Liver (tissue), 9 donors: ENCODE measurements around the gene FABP3. TPM values are rescaled to one million over a fixed set of nuclear protein-coding genes. Genes with fewer than 3 reads are reported as not detected.

Source experiments
- DNase-seq: peaks from one replicate; pipeline ENCODE4 v3.0.0-alpha.2; 2017; ENCODE audit warnings: low spot score
- H3K27ac ChIP-seq, 2 donors: one replicate each; pipeline ENCODE4 v1.7.0; 2013; ENCODE audit warnings: inconsistent platforms in 2 of 2, low read length in 2 of 2, control low read depth in 1 of 2, low read depth in 1 of 2, mild to moderate bottlenecking in 1 of 2
- H3K27me3 ChIP-seq, 4 donors: one replicate each; pipeline versions ENCODE4 v1.6.1 to v1.7.0; 2013; ENCODE audit warnings: low read length in 3 of 4, inconsistent platforms in 1 of 4, mild to moderate bottlenecking in 1 of 4, moderate library complexity in 1 of 4; ENCODE audit not compliant: control insufficient read depth in 4 of 4, insufficient read depth in 4 of 4
- H3K36me3 ChIP-seq, 4 donors: one replicate each; pipeline versions ENCODE4 v1.6.1 to v1.7.0; 2013; ENCODE audit warnings: low read length in 3 of 4, mild to moderate bottlenecking in 3 of 4, low read depth in 1 of 4, moderate library complexity in 1 of 4; ENCODE audit not compliant: control insufficient read depth in 4 of 4, insufficient read depth in 3 of 4
- H3K4me1 ChIP-seq, 4 donors: one replicate each; pipeline versions ENCODE4 v1.6.1 to v1.7.0; 2013; ENCODE audit warnings: low read length in 3 of 4, mild to moderate bottlenecking in 3 of 4, moderate library complexity in 1 of 4; ENCODE audit not compliant: control insufficient read depth in 4 of 4, insufficient read depth in 4 of 4
- H3K4me3 ChIP-seq, 3 donors: one replicate each; pipeline versions ENCODE4 v1.6.1 to v1.7.0; 2013; ENCODE audit warnings: low read length in 3 of 3, control low read depth in 1 of 3, low read depth in 1 of 3, mild to moderate bottlenecking in 1 of 3
- H3K9ac ChIP-seq, 2 donors: one replicate each; pipeline ENCODE4 v1.7.0; 2013; ENCODE audit warnings: low read length in 2 of 2, mild to moderate bottlenecking in 2 of 2, moderate library complexity in 2 of 2, control low read depth in 1 of 2, low read depth in 1 of 2
- H3K9me3 ChIP-seq, 4 donors: one replicate each; pipeline versions ENCODE4 v1.6.1 to v1.7.0; 2013; ENCODE audit warnings: low read length in 3 of 4; ENCODE audit not compliant: control insufficient read depth in 4 of 4
- ATF3 ChIP-seq: IDR thresholded peaks from 2 replicates; pipeline ENCODE4 v1.6.1; 2016; ENCODE audit warnings: antibody characterized with exemption
- CTCF ChIP-seq: fragments of 150-350 bp; IDR thresholded peaks from 2 replicates; pipeline ENCODE4 v1.5.1; 2017; ENCODE audit warnings: improper control_type of control experiment, low read depth, low read length; ENCODE audit not compliant: missing input control
- EGR1 ChIP-seq, 2 donors: IDR thresholded peaks; 2 replicates each; pipeline ENCODE4 v1.6.1; 2016 to 2018; ENCODE audit warnings: antibody characterized with exemption in 2 of 2, low read depth in 2 of 2
- FOXA1 ChIP-seq: IDR thresholded peaks from 2 replicates; pipeline ENCODE4 v1.6.1; 2016; ENCODE audit warnings: antibody characterized with exemption
- FOXA2 ChIP-seq: IDR thresholded peaks from 2 replicates; pipeline ENCODE4 v1.6.1; 2016; ENCODE audit warnings: antibody characterized with exemption
- GABPA ChIP-seq, 2 donors: IDR thresholded peaks in 1 of 2; conservative IDR thresholded peaks in 1 of 2; 2 replicates each; pipeline ENCODE4 v1.6.1; 2016; ENCODE audit warnings: antibody characterized with exemption in 2 of 2, mild to moderate bottlenecking in 1 of 2, moderate library complexity in 1 of 2
- HNF4A ChIP-seq, 2 donors: conservative IDR thresholded peaks; 2 replicates each; pipeline ENCODE4 v1.6.1; 2016; ENCODE audit warnings: antibody characterized with exemption in 2 of 2, mild to moderate bottlenecking in 2 of 2
- HNF4G ChIP-seq: IDR thresholded peaks from 2 replicates; pipeline ENCODE4 v1.6.1; 2016; ENCODE audit warnings: antibody characterized with exemption
- JUND ChIP-seq, 2 donors: IDR thresholded peaks; 2 replicates each; pipeline ENCODE4 v1.6.1; 2016; ENCODE audit warnings: antibody characterized with exemption in 2 of 2
- NR2F2 ChIP-seq: IDR thresholded peaks from 2 replicates; pipeline ENCODE4 v1.6.1; 2016; ENCODE audit warnings: antibody characterized with exemption
- RAD21 ChIP-seq, 2 donors: IDR thresholded peaks; 2 replicates each; pipeline ENCODE4 v1.6.1; 2016; ENCODE audit warnings: antibody characterized with exemption in 2 of 2, mild to moderate bottlenecking in 2 of 2
- REST ChIP-seq: IDR thresholded peaks from 2 replicates; pipeline ENCODE4 v1.6.1; 2016; ENCODE audit warnings: antibody characterized with exemption, mild to moderate bottlenecking
- RXRA ChIP-seq, 2 donors: IDR thresholded peaks; 2 replicates each; pipeline ENCODE4 v1.6.1; 2017 to 2018; ENCODE audit warnings: antibody characterized with exemption in 2 of 2, mild to moderate bottlenecking in 1 of 2
- YY1 ChIP-seq: IDR thresholded peaks from 2 replicates; pipeline ENCODE4 v1.6.1; 2016; ENCODE audit warnings: antibody characterized with exemption, mild to moderate bottlenecking
- ZBTB33 ChIP-seq: IDR thresholded peaks from 2 replicates; pipeline ENCODE4 v1.6.1; 2016; ENCODE audit warnings: antibody characterized with exemption
- WGBS: extraction: QIAGEN DNeasy Blood & Tissue Kit; methylation state at CpG from one replicate; pipeline ENCODE4 v1.1.7; 2013; 5-methylcytosine and 5-hydroxymethylcytosine counted together
- polyA plus RNA-seq, 2 donors: library from polyadenylated mRNA; stranded (reverse) in 1 of 2; unstranded in 1 of 2; fragments of 200-250 nt in 1 of 2; fragments of >200 nt in 1 of 2; fragmentation: Nextera tagmentation in 1 of 2; extraction: Ambion mirVana in 1 of 2; gene quantifications; one replicate each; pipeline versions ENCODE4 v1.2.1 to v1.2.3, GENCODE V29; 2013 to 2015
- total RNA-seq, 2 donors: library from RNA; depleted of rRNA; stranded (reverse); fragments of >200 nt; gene quantifications; one replicate each; pipeline ENCODE4 v1.2.3, GENCODE V29; 2014
- donor health status: healthy.
- donor health status: healthy.
- donor health status: healthy.
- donor health status: healthy.
- donor health status: healthy.

The FABP3 gene
- total and polyA plus RNA-seq, 4 donors = 2.8 to 28.2 (median 5.2) TPM

- H3K4me3 ChIP-seq = no peak overlapping the region
- TF ChIP-seq ATF3 = no peak
- TF ChIP-seq RXRA (IDR thresholded peaks at IDR 0.05) = no peak
- TF ChIP-seq HNF4A (conservative IDR thresholded peaks at IDR 0.05) = no peak
- TF ChIP-seq ZBTB33 = no peak
- no peak for TF ChIP-seq FOXA1
- no peak for TF ChIP-seq CTCF
- no peak for TF ChIP-seq REST
- no peaks in the 10 kb centered on the region for H3K27me3 ChIP-seq
- no peak overlapping the region for H3K9ac ChIP-seq
- DNase-seq = no peak
- no peak overlapping the region for H3K27ac ChIP-seq
- no peaks in the 10 kb centered on the region for H3K4me1 ChIP-seq
- H3K9me3 ChIP-seq = no peaks in the 10 kb centered on the region
- WGBS = 94% methylated on average over 3 of the region's 3 CpGs
- peaks cover 0 to 11% (median 3%) of the 10 kb centered on the region in 4 donors for H3K36me3 ChIP-seq
Measured at GRCh38 chr1:31324992-31325391, 47.9 kb downstream of the FABP3 start.

- H3K27me3 ChIP-seq = no peaks in the 10 kb centered on the region
- WGBS = 98% methylated on average over 4 of the region's 4 CpGs
- no peak overlapping the region for H3K27ac ChIP-seq
- peaks cover 0 to 13% (median 3%) of the 10 kb centered on the region in 4 donors for H3K36me3 ChIP-seq
- no peak overlapping the region for H3K9ac ChIP-seq
- no peaks in the 10 kb centered on the region for H3K9me3 ChIP-seq
- DNase-seq = no peak
- H3K4me3 ChIP-seq = no peak overlapping the region
- no peaks in the 10 kb centered on the region for H3K4me1 ChIP-seq
- TF ChIP-seq HNF4A (conservative IDR thresholded peaks at IDR 0.05) (no peak), RAD21 (IDR thresholded peaks at IDR 0.05) (no peak), FOXA1 (no peak), RXRA (IDR thresholded peaks at IDR 0.05) (no peak), GABPA (IDR thresholded peaks at IDR 0.05 in 1 of 2, conservative IDR thresholded peaks at IDR 0.05 in 1 of 2) (no peak), FOXA2 (no peak), EGR1 (IDR thresholded peaks at IDR 0.05; ENCODE audit: low read depth in 2 of 2) (no peak), YY1 (no peak), HNF4G (no peak), ATF3 (no peak), JUND (IDR thresholded peaks at IDR 0.05) (no peak), ZBTB33 (no peak), REST (no peak), CTCF (no peak), NR2F2 (no peak)
Measured at GRCh38 chr1:31324093-31324492, 48.8 kb downstream of the FABP3 start.
